ENCODE results near the gene ITIH1.
"Not testable (repeated sequence)": the region's sequence is repeated elsewhere in the genome, so short reads cannot be mapped to it uniquely, and the experiment has no call there.

ITIH1 gene

DNA sequence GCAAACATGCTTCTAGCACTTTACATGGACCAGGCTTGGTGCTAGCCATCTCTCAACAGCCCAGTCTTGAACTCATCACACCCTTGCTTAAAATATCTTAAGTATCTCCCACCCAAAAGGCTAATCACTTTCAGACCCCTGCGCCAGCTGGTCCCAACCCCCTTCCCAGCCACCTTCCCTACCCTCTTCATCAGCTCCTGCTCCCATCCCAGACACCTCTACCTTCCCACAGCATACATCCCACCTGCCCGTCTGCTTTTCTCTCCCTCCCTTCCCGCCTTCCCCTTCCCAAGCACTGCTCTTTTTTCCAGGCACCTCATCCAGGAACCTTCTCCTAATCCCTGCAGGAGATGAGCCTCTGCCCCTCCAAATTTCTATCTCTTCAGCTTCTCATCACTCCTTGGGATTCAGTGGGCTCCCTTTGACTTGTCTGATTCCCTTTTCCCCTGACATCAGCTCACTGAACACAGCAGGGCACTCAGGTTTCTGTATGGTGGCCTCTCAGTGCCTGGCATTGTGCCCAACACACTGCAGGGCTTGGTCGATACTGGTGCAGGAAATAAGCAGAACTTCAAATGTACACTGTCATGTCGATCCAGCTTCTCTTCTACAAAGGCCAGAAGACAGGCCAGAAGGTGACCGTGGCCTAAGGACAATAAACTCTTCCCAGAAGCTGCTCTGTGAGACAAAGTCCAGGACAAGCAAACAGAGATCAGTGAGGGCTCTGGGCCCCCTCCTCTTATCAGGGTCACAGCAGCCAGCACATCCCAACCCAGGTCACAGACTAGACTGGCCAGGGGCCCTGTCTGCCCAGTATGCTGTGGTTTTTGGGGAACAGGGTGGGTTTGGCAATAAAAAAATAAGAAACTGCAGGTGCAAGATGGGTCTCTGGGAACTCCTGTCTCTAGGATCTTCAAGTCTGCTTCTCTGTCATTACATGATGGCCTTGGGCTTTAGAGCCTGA is 2.2 kb upstream of the ITIH1 start:
- peak; percentile 19 for DNase-seq

DNA sequence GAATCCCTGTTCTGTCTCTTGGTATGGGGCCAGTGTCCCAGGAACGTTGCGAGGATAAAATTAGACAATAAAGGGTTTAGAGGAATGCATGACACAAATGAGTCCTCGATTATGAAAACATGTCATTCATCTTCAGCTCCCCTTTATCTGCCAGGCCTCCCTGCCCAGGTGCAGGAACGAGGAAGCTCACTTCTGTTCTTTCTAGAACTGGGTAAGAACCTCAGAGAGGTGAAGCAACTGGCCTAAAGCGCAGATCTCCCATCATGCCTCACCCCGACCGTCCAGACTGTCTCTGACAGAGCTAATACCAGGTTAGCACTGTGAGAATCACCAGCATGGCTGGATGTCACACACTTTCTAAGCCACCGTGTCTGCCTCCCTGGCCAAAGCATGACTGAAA is 1.5 kb upstream of the ITIH1 start:
- DNase-seq = no peak

DNA sequence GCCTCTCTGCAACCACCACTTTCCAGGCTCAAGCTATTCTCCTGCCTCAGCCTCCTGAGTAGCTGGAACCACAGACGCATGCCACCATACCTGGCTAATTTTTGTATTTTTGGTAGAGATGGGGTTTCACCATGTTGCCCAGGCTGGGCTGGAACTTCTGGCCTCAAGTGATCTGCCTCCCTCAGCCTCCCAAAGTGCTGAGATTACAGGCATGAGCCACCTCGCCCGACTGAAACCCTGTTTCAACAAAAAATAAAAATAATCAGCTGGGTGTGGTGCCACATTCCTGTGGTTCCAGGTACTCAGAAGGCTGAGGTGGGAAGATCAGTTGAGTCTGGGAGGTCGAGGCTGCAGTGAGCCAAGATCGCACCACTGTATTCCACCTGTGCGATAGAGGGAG is 913 bp upstream of the ITIH1 start:
- DNase-seq = not testable (repeated sequence)

DNA sequence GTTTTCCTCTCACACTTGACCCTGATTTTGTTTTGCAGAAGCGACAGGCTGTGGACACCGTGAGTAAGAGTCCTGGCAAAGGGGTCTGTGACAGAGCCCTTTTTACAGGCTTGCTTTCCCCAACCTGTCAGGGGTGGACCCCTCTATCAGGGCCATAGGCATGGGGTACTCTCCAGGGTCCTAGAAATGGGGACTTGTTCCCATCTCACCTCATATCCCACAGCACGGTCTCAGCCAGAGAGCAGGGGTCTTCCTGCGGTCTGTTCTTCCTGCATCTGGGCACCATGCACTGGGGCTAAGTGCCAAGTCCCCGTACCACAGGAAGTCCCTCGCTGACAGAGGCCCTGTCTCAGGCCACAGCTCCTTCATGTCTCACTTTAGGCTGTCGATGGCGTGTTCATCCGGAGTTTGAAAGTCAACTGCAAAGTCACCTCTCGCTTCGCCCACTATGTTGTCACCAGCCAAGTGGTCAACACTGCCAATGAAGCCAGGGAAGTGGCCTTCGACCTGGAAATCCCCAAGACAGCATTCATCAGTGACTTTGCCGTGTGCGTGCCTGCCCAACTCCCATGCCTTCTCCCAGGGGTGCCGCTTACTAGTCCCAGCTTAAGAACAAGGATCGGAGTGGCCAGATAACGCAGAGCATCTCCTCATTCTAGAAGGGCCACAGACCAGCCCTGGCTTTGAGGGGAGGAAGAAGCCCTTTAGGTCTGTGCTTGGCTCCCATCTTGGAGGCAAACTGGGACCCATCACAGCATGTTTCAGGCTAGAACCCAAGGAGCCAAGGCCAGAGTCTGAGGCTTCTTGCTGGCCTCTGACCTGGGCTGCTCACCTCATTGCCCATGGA is 783 bp downstream of the ITIH1 start:
- no peak for DNase-seq

DNA sequence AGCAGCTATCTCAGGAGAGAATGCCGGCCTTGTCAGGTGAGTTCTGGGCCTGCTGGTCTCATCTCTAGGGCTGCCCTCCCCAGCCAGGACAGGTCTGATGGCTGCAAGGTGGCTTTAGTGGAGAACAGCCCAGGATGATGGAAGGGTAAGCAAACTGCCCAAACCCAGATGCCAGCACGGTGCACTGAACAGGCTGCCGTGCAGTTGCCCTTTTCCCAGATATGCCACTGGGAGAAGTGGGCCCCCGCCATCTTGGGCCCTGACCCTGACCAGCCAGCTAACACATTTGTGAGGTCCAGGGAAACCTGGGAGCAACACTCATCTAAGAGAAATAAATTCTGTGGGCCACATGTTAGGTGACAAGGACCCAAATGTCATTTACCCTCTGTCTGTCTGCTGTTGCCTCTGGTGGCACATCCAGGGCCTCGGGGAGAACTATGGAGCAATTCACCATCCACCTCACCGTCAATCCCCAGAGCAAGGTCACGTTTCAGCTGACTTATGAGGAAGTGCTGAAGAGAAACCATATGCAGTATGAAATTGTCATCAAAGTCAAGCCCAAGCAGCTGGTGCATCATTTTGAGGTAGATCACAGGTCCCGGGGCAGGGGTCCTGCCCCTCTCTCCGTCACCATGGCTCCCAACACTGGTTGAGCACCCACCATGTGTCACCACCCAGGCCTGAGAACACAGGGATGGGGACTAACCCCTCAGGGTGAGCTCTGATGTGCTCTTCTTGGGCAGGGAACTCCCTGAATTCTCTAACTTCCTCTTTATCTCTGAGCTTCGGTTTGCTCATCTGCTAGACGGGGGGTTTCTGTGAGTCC is 1.8 kb downstream of the ITIH1 start:
- DNase-seq = no peak

DNA sequence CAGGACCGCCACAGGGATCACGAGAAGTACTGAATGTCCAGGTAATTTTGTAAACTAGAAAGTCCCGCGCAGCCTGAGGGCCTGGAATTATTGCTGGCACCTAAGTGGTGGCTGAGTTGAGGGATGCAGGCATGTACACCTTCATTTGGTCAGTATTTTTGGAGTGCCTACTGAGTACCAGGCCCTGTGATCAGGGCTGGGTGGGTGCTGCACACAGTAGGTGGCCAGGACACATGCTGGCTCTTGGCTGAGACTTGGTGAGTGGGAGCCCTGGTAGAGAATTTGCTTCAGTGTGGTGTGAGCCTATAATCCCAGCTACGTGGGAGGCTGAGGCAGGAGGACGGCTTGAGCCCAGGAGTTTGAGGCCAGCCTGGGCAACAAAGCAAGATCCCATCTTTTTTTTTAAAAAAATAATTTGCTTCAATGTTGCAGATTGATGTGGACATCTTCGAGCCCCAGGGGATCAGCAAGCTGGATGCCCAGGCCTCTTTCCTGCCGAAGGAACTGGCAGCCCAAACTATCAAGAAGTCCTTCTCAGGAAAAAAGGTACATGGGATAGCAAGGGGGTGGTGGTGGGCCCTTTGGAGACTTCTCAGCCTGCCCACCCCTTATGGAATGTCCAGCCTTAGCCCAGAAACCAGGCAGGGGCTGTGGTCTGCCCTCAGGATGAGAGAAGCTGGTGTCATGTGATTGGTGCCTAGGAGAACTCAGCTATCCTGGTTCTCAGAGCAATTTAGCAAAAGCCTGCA is 2.6 kb downstream of the ITIH1 start:
- DNase-seq = no peak

DNA sequence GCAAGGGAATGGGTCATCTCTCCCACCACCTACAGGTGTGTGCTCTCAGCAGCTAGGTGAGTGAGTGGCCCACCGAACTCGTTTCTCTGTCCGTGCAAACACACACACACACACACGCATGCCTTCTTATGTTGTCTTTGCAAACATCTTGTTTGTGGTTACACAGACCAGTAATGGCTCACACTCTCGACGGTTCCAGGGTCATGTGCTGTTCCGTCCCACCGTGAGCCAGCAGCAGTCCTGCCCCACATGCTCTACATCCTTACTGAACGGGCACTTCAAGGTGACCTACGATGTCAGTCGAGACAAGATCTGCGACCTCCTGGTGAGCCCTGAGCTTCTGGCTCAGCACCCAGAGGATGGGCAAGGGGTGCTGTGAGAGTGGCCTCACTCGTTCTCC is 4.3 kb downstream of the ITIH1 start:
- DNase-seq = peak; percentile 46

DNA sequence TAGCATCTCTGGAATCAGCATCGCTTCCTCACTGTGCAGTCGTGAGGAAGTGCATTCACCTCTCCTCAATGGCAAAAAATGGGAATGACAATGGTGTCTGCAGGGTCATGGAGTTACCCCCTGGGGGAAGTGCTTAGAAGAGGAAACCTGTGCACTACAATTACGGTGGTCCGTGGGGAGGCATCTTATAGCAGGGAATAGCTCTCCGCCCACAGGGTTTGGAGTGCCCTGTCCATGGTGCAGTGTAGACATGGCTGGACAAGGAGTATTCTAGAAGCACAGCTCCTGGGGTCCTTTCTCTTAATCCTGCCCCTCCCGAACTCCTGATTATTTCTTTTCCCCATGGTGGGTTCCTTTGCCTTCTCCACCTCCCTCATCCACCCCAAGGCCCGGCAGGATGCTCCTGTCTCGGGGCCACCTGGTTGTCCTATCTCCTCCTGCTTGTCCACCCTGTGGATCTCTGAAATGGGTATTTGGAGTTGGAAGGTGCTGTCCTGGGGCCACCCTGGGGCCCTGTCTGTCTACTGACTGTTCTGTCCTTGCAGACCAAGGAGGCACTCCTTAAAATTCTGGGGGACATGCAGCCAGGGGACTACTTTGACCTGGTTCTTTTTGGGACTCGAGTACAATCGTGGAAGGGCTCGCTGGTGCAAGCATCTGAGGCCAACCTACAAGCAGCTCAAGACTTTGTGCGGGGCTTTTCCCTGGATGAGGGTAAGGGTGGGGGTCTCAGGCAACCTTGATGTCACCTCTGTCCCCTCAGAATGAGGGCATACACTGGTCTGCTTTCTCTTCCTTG is 5.2 kb downstream of the ITIH1 start:
- DNase-seq = no peak

DNA sequence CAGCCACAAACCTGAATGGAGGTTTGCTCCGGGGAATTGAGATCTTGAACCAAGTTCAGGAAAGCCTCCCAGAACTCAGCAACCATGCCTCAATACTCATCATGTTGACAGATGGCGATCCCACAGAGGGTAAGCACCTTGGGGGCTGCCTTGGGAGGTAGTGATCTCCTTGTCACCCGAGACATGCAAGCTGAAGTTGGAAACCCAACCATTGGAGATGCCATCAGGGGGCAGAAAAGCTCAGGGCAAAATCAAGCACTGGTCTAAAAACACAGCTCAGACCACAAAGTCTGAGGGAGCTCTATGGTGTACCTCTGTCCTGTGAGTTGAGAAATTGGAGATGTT is 5.8 kb downstream of the ITIH1 start:
- no peak for DNase-seq

DNA sequence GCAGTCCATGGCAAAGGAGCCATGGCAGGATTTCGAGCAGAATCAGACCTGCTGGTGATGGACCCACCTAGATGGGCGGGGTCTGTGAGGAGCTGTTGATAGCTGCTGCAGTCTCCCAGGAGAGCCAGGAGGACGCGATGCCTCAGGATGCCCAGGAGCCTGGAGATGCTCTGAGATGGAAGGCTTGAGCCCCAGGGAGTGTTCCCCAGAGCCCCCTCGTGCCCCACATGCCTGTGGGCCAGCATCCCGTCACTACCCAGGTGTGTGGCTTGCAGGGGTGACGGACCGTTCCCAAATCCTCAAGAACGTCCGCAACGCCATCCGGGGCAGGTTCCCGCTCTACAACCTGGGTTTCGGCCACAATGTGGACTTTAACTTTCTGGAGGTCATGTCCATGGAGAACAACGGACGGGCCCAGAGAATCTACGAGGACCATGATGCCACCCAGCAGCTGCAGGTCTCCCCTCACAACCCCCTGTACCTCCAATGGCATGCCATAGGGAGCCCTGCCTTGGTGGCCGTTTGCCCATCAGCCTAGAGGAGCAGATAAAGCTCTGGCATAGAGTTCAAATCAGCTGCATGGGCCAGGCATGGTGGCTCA is 6.7 kb downstream of the ITIH1 start:
- DNase-seq = no peak

DNA sequence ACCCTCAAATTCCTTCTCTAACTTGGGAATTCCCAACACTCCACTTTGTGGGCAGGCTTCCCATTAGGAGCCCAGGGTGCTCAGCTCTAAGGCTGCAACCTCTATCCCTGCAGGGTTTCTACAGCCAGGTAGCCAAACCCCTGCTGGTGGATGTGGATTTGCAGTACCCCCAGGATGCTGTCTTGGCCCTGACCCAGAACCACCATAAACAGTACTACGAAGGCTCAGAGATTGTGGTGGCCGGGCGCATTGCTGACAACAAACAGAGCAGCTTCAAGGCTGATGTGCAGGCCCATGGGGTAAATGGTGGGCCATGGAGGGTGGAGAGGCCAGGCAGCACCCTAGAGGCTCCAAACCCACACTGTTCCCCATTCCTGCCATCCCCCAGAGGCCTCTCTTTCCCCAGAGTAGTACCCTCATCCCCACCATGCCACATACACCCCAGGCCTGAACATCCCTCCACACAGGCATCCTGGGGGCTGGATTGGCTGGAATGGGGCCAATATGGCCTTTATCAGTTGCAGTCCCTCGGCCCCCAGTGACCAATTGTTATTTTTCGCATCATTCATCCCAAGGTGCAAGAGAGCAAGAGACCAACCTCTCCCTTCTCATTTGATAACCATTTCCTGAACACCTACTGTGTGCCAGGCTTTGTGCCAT is 7.7 kb downstream of the ITIH1 start:
- DNase-seq = no peak

DNA sequence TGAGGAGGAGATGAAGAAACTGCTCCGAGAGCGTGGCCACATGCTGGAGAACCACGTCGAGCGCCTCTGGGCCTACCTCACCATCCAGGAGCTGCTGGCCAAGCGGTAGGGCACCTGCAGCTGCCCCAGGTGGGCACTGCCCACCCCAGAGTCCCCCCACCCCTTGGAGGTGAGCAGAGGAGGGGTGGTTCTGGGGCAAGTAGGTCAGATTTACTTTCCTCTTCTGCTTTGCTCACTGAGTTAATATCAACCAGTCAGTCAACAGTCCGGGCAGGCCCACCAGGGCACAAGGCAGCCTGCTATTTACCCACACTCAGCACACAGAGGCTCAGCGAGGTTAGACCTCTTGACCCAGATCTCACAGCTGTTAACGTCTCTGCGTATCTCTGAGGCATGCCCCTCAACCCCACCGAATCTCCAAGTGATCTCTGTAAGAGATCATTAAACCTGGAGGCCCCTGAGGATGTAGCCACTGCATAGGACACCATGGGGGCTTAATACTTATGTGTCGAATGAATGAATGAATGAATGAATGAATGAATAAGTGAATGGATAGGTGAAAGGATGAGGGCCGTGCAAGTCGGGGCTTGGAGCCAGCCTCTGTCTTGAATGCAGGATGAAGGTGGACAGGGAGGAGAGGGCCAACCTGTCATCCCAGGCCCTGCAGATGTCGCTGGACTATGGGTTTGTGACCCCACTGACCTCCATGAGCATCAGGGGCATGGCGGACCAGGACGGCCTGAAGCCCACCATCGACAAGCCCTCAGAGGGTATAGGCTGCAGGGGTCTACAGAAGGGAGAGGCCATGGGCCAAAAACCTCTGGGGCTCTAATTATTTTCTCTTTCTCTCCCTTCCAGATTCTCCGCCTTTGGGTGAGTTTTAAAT is 9.2 kb downstream of the ITIH1 start:
- DNase-seq = no peak

DNA sequence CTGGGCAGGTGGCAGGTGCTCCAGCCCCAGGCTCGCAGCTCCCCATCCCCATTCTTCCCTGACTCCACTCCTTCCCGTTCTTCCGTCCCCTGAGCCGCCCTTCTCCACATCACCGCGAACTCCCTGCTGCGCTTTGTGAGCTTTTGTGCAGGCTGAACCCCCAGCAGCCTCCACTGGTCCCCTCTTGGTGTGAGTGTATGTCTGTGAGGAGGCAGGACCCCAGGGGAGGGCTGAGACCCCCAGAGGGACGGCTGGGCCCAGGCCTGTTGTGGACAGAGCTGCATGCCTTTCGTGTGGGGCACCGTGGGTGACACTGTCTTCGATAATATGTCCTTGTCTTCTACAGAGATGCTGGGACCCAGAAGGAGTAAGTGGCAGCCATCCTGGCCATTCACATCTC is 9.8 kb downstream of the ITIH1 start:
- DNase-seq = no peak

DNA sequence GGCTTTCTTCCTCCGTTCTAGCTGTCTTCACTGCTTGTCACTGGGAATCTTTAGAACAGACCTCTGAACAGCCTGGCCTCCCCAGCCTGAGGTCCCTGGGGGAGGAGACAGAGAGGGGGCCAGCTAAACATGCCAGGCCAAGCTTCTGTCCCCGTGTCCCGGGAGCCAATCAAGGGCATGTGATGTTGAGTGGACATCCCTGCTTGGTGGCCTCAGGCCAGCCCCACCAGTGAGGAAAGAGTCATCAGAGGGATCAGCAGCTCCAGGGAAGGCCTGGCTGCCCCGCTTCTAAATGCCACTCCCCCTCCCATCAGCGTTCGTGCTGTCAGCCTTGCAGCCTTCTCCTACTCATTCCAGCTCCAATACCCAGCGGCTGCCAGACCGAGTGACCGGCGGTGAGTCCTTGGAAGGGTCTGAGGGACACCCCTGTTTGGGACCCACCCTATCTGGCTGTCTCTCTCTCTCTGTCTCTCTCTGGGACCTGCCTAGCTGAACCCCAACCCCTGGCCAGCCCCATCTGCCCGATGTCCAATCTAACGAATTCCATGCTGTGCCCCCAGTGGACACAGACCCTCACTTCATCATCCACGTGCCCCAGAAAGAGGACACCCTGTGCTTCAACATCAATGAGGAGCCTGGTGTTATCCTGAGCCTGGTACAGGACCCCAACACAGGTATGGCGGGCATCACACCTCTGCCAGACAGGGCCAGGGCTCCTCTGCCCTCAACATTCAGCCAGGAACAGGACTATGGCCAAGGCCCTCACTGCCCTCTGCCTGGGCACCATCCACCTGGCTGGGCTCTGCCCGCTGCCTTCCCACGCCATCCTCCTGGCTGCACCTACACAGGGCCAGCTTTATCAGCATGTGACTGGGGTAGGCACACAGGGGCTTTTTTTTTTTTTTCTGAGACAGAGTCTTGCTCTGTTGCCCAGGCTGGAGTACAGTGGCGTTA is 10.6 kb downstream of the ITIH1 start:
- no peak for DNase-seq

DNA sequence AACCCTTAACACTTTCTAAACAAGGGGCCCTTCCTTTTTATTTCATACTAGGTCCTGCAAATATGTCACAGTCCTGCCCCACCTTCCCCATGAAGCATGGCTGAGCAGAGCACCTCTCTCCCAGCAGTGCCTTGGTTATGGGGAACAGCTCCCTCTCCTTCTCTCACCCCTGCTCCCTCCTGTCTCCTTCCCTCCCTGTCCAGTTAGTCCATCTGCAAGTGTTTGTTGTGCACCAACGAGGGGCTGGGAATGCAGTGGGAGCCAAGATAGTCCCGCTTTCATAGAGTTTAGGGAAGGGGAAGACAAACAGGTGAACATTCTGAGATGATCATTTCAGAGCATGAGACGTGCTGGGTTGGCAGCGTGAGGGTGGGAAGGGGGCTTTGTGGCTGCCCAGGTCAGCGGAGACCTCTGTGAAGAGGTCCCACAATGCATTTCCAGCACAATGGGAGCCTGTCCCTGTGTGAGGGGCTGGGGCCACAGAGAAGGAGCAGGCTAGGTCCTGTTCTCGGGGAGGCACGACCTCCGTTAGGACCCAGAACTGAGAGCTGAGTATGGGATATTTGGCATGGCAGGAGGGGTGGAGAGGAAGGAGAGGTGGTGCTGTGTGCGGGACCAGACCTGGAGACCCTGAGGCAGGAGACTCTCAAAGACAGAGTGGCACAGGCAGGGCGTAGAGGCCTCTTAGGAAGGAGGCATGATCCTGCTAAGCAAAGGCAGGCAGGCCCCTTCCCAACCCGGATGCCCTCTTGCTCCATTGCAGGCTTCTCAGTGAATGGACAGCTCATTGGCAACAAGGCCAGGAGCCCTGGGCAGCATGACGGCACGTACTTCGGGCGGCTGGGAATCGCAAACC is 11.7 kb downstream of the ITIH1 start:
- no peak for DNase-seq

DNA sequence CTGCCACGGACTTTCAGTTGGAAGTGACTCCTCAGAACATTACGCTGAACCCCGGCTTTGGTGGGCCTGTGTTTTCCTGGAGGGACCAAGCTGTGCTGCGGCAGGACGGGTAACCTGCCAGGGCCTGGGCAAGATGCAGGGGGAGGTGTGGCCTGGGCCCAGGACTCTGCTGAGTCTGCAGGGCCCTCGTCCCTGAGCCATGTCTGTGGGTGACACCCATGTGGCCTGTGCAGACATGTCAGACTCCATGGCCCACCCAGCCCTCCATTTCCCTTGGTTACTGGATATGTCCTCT is 12.3 kb downstream of the ITIH1 start:
- DNase-seq = no peak

DNA sequence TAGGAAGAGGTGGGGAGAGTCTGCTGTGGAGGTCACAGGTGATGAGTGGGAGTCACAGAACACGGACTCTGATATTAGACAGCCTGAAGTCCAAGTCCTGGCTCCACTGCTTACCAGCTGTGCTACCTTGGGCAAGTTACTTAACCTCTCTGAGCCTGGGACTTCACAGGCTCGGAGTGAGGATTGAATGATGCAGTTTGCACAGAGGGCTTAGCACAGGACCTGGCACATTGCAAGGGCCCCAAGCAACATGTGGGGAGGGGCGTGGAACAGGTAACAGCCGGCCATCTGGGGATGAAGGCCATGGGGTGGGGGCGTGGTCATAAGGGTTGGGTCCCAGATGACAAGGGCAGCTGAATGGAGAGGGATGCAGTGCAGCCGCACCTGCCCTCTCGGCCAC is 12.9 kb downstream of the ITIH1 start:
- DNase-seq = no peak

DNA sequence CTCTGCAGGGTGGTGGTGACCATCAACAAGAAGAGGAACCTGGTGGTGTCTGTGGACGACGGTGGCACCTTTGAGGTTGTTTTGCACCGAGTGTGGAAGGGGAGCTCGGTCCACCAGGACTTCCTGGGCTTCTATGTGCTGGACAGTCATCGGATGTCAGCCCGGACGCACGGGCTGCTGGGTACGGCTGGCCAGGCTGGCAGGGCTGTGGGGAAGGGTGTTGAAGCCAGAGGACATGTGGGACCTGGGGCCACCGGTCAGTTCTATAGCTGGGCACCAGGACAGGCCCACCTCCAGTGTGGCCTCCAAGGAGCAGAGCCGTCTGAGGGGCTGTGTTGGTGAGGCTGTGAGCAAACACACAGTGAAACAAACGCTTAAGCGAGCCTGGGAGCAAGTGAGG is 13.3 kb downstream of the ITIH1 start:
- no peak for DNase-seq
